HG03175 (cell line): Measurements from ENCODE around the gene PFKP.

Experiments used
- ATAC-seq: cut with Tn5 transposase; IDR thresholded peaks from one replicate; pipeline ENCODE4 v1.9.1; 2021; ENCODE audit warnings: mild to moderate bottlenecking, moderate library complexity; ENCODE audit not compliant: unreplicated experiment

The PFKP gene

GRCh38 chr10:3111621-3112163 is 44.3 kb downstream of the PFKP start:
- ATAC-seq, result no peak

GRCh38 chr10:3113343-3113720 is 46.0 kb downstream of the PFKP start:
- ATAC-seq, result no peak

GRCh38 chr10:3115685-3116084 is 48.3 kb downstream of the PFKP start:
- ATAC-seq, result no peak

- ATAC-seq, result no peak
These were observed 49.3 kb downstream of the PFKP start for GRCh38 chr10:3116508-3117100.

GRCh38 chr10:3117486-3117885 is 50.1 kb downstream of the PFKP start:
- no peak for ATAC-seq

- no peak for ATAC-seq
These were observed 51.3 kb downstream of the PFKP start for GRCh38 chr10:3118641-3119091.

GRCh38 chr10:3119796-3120459 is 52.6 kb downstream of the PFKP start:
- ATAC-seq, result no peak

GRCh38 chr10:3122034-3122433 is 54.7 kb downstream of the PFKP start:
- no peak for ATAC-seq

- ATAC-seq, result no peak
These were observed 55.3 kb downstream of the PFKP start for GRCh38 chr10:3122486-3123205.

- ATAC-seq, result no peak
These were observed 56.4 kb downstream of the PFKP start for GRCh38 chr10:3123571-3124411.

GRCh38 chr10:3124412-3125175 is 57.2 kb downstream of the PFKP start:
- ATAC-seq, result no peak

GRCh38 chr10:3125527-3126170 is 58.3 kb downstream of the PFKP start:
- no peak for ATAC-seq

GRCh38 chr10:3126249-3126648 is 58.9 kb downstream of the PFKP start:
- no peak for ATAC-seq

- ATAC-seq, result no peak
These were observed 59.5 kb downstream of the PFKP start for GRCh38 chr10:3126741-3127346.

- no peak for ATAC-seq
These were observed 60.6 kb downstream of the PFKP start for GRCh38 chr10:3127921-3128320.

- ATAC-seq, result no peak
These were observed 61.2 kb downstream of the PFKP start for GRCh38 chr10:3128379-3129130.

- ATAC-seq, result no peak
These were observed 62.4 kb downstream of the PFKP start for GRCh38 chr10:3129581-3130340.

- ATAC-seq, result no peak
These were observed 63.8 kb downstream of the PFKP start for GRCh38 chr10:3131098-3131497.
